GM12875 (cell line): ENCODE results near the gene ENC1.

Experiments used
- H3K4me3 ChIP-seq: one replicate; pipeline ENCODE4 v1.5.1; 2011; ENCODE audit warnings: low read depth, low read length, control low read depth
- CTCF ChIP-seq: IDR thresholded peaks from 2 replicates; pipeline ENCODE4 v1.5.1; 2011; ENCODE audit warnings: low read depth, mild to moderate bottlenecking, control low read depth, inconsistent platforms, low read length, moderate library complexity, borderline replicate concordance; ENCODE audit not compliant: insufficient read depth

ENC1 gene

GRCh38 chr5:74665273-74665672, 24.7 kb upstream of the ENC1 start:
- TF ChIP-seq CTCF: no peak
- H3K4me3 ChIP-seq: no peak overlapping the region

GRCh38 chr5:74664551-74664950, 24.0 kb upstream of the ENC1 start:
- no peak for TF ChIP-seq CTCF
- no peak overlapping the region for H3K4me3 ChIP-seq

DNA sequence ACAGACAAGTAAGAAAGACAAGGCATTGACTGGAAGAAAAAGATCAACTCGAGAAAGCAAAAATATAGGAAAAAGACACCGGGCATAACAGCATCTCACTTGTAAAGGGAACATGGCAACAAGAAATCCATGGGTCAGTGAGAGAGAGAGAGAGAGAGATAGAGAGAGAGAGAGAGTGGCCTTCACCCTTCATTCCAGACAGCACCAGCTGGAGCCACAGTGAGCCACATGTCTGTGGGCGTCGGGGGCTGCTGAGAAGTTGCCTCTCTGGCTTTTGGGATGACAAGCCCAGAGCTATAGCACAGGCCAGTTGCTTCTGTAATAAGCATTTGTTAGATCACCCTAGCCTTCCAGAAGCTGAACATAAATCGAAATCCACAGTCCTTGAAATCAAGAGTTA, 20.3 kb upstream of the ENC1 start:
- no peak for TF ChIP-seq CTCF
- H3K4me3 ChIP-seq: no peak overlapping the region

DNA sequence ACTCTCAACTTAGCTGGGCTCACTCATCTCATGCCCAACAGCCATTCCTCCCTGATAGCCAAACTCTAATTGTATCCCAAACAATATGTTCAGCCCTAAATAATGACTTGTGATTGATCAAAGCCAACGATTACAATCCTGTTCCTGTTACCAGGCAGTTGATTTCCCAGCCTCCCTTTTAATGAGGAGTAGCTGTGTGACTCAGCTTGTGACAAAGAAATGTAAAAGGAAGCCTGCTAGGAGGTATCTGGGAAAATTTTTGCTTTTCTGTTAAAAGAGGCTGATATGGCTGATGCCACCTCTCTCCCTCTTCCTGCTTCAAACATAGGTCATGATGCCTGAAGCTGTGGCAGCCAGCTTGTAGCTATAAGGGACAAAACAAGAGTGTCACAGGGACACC, 19.6 kb upstream of the ENC1 start:
- TF ChIP-seq CTCF: no peak
- H3K4me3 ChIP-seq: no peak overlapping the region

DNA sequence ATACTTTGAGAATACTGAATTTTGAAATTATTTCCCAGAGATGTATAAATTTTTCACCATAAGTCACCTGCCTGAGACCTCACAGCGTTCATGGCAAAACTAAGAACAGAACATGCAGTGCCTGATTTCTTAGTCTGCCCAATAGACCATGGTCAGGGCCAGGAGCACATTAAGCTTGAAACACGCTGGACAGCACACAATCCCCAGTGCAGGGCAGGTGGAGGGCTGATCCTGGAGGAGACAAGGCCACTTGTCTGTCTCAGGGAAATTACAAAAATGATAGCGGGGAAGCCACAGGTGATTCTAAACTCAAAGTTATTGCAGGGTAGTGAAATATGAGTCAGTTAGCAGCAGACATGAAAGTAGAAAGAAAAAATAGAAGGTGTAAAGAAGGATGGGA, 18.6 kb upstream of the ENC1 start:
- H3K4me3 ChIP-seq: no peak overlapping the region
- no peak for TF ChIP-seq CTCF

DNA sequence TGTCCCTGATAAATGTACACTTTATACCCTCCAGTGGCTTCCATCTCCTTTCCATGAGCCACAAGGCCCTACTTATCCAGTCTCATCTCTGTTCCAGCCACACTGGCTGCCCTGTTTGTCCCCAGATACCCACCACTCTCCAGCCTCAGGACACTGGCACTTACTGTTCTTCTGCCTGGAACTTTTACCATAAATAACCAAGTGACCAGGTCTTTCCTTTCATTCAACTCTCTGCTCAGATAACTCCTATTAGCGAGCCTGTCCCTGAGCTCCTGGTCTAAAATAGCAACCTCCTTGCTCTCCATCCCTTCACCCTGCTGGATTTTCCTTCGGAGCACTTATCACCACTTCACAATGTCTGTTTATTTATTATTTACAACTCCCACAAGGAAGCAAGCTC, 16.6 kb upstream of the ENC1 start:
- no peak overlapping the region for H3K4me3 ChIP-seq
- TF ChIP-seq CTCF: no peak

- TF ChIP-seq CTCF: no peak
These were observed 15.2 kb upstream of the ENC1 start for GRCh38 chr5:74655716-74656115.

More at GRCh38 chr5:74655716-74656115, 15.2 kb upstream of the ENC1 start:
- no peak overlapping the region for H3K4me3 ChIP-seq
